ENCODE data around the gene HSPA13.
"Not testable (repeated sequence)": the region's sequence is repeated elsewhere in the genome, so short reads cannot be mapped to it uniquely, and the experiment has no call there.

HSPA13 gene, protein sequence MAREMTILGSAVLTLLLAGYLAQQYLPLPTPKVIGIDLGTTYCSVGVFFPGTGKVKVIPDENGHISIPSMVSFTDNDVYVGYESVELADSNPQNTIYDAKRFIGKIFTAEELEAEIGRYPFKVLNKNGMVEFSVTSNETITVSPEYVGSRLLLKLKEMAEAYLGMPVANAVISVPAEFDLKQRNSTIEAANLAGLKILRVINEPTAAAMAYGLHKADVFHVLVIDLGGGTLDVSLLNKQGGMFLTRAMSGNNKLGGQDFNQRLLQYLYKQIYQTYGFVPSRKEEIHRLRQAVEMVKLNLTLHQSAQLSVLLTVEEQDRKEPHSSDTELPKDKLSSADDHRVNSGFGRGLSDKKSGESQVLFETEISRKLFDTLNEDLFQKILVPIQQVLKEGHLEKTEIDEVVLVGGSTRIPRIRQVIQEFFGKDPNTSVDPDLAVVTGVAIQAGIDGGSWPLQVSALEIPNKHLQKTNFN

GRCh38 chr21:14382835-14383595 is at the start of gene HSPA13:
Gene HSPA13 (minus strand): TSS chr21:14383146. CDS start chr21:14383119, 27 bp downstream.
- peak; percentile 96 for DNase-seq (ENCODE audit: low spot score)

GRCh38 chr21:14418920-14419319 is 36.0 kb upstream of the HSPA13 start:
- DNase-seq (ENCODE audit: low spot score): no peak

DNA sequence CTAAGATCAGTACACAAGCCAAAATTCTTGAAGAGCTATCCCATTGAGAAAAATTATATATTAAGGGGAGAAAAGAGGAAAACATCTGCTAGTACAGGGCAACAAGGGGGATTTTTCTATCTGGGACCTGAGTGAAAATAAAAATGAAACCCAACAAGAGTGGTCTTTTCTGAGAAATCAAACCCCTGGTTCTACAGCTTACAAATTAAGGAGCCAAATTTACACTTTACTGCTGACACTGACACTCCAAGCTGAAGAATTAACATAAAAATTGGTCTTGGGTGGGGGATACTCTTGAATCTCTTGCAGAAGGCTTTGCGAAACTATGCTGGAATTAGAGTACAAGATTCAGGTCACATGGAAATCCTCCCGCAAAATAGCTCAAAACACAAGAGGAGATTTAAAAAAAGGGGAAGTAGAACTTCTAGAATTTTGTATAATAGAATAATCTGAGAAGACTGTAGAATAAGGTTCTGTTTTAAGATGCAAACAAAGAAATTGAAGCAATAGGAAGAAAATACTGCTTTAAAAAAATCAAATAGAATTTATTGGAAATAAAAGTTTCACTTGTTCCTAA is 32.1 kb upstream of the HSPA13 start:
- no peak for DNase-seq (ENCODE audit: low spot score)

DNA sequence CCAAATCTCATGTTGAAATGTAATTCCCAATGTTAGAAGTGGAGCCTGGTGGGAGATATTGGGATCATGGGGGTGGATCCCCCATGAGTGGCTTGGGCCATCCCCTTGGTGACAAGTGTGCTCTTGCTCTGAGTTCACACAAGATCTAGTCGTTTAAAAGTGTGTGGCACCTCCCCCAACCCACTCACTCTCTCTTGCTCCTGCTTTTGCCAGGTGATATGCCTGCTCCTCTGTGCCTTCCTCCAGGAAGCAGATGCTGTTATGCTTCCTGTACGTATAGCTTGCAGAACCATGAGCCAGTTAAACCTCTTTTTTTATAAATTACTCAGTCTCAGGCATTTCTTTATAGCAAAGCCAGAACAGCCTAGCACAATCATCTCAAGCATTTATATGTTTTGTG is 23.0 kb upstream of the HSPA13 start:
- no peak for DNase-seq (ENCODE audit: low spot score)

DNA sequence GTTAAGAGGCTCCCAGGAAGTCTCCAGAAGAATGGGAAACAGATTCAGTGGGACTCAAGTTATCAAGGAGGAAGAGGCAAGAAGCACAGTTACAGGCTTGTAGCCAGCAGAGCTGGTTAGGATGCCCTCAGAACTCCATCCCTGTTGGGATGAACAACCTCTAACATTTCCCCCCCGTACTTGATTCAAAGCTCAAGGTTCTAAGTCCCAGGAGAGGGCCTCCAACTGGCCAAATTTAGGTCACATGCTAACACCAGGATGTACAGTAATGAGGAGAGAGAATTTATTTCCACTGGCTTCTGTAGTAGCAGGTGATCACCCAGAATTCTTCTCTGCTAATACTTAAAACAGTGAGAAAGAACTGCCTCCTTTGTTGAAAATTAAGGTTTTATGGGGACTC is 22.3 kb upstream of the HSPA13 start:
- DNase-seq (ENCODE audit: low spot score): no peak

DNA sequence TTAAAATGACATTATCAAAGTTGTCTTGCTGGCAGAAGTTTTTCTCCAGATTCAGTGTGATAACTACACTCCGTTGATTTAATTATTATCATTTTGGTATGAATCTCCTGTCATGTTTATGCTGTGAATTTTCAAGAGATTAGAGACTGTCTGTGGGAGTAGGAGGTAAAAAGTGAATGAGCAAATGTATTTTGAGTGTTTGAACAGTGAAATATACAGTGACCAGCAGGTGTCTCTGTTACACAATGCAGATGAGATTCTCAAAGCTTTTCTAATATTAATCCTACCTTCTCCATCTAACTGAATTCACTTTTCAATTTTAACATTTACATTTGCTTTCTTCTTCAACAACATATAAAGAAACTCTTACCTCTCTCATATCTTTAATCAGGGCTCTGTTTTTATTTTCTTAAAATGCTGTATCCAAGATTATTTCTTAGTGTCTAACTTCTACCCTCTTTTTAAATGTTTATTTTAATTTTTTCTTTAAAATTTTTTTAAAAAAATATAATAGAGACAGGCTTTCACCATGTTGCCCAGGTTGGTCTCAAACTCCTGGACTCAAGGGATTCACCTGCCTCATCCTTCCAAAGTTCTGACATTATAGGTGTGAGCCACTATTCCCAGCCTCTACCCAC is 20.9 kb upstream of the HSPA13 start:
- DNase-seq (ENCODE audit: low spot score): peak; percentile 50

- no peak for DNase-seq (ENCODE audit: low spot score)
Observed at GRCh38 chr21:14401217-14401616, 18.3 kb upstream of the HSPA13 start.

DNA sequence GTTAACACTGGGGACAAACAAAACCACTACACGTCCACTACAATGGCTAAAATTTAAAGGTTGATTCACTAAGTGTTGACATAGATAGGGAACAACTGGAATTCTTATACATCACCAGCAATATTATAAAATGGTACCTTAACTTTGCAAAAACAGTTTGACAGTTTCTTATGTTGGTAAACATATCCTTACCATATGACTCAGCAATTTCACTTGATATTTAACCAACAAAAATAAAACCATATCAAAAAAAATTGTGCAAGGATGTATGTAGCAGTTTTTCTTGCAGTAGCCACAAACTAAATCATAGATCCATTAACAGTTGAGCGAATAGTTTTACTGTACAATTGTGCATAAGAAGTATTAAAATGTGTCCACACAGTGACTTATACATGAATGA is 5.3 kb upstream of the HSPA13 start:
- no peak for DNase-seq (ENCODE audit: low spot score)

GRCh38 chr21:14384453-14384852 is 1.5 kb upstream of the HSPA13 start:
- DNase-seq (ENCODE audit: low spot score): no peak

DNA sequence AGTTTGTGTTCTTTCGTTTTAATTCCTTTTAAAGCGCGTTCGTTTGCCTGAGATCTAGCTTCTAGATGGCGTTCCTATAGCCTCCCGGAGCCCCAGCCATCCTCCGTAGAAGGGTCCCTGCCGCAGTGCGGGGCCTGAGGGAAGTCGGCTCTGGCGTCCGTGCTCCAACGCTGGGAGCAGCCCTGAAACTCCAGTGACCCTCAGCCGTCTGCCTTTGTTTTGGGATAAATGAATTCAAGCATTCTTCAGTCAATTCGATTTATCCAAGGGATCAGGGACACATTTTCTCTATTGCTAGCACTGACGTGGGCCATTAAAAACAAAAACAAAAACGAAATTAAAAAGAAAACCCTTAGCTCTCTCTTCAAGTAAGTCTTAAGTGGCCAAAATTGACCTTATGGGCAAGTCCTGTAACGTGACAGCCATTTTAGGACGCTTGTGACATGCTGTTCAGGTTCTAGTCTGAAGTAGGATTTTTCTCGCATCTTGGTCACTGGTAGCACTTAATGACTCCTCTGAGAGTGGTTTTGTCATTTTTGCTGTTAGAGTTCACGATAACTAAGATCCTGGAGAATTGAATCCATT is 742 bp upstream of the HSPA13 start:
- peak; percentile 2 for DNase-seq (ENCODE audit: low spot score)

DNA sequence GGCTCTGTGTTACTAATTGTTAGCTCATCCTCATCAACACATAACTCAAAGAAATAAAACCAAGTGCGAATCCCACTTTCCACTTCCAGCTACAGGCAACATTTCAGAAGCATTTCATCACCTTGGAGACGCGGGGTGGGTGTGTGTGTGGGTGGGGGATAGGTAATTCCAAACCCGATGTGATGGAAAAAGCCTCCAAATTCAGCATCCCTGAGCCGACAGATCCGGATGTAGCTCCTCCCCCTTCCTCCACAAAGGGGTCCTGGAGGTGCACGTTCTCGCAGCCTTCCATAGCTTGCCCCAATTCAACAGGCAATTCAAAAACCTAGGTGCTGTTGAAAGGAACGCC is 486 bp downstream of the HSPA13 start:
- DNase-seq (ENCODE audit: low spot score): no peak

DNA sequence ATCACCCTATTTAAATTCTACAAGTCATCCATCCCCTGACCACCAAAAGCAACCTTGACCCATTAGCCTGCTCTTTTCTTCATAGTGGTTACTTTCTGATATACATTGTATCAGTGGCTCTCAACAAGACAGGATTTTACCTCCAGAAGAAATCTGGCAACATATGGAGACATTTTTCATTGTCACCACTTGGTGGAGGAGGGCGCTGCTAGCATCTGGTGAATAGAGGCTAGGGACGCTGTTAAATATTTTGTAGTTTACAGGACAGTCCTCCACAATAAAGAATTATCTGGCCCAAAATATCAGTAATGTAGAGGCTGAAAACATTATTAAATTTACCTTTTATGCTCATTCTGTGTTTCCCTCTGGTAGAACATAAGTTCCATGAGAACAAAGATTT is 6.1 kb downstream of the HSPA13 start:
- no peak for DNase-seq (ENCODE audit: low spot score)

- DNase-seq (ENCODE audit: low spot score): no peak
Observed at GRCh38 chr21:14366998-14367397, 15.9 kb downstream of the HSPA13 start.

DNA sequence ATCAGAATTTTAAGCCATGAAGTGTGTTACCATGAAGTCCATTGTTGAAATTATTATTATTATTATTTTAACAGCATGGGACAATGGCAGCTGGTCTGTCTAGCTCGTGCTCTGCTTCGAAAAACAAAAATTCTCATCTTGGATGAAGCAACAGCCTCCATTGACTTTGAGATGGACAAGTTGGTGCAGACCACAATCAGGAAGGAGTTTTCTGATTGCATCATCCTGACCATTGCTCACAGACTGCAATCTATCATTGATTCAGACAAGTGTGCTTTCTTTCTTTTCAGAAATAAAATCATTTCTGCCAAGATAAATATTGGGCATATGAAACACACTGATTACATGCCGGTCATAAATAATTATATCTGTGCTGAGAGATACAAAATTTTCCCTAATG is 21.0 kb downstream of the HSPA13 start:
- DNase-seq (ENCODE audit: low spot score): peak; percentile 4

DNA sequence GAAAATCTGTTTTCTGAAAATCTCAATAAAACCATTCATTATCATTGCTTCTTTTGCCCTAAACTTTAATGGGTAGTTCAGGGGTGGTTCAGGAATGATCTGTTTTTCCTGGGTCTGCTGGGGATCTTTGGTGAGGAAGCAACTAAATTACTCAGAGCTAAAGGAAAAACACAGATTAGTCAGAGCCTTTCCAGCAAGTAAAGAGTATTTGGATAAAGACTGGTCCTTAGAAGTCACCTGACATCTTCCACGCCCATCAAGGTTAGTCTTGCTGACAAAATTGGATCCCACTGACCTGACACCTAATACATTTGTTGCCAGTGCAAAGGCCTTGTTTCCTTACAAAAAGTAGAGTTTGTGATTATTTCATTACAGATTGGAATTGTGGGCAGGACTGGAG is 24.2 kb downstream of the HSPA13 start:
- no peak for DNase-seq (ENCODE audit: low spot score)

DNA sequence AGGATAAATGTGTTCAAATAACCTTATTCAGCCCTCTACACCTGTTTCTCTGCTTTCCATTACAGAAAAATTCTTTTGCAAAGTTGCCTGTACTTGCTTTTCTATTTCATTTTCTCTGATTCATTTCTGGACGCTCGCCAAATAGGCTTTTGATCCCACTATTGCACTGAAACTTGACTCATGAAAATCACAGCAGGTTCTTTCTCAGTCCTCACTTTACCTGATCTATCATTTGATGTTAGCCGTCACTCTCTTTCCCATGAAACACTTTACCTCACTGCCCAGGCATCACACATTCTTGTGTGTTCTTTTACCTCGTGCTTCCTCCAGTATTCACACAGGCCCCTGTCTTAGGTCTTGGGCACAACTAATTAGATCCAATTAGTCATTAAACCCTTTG is 26.2 kb downstream of the HSPA13 start:
- no peak for DNase-seq (ENCODE audit: low spot score)

DNA sequence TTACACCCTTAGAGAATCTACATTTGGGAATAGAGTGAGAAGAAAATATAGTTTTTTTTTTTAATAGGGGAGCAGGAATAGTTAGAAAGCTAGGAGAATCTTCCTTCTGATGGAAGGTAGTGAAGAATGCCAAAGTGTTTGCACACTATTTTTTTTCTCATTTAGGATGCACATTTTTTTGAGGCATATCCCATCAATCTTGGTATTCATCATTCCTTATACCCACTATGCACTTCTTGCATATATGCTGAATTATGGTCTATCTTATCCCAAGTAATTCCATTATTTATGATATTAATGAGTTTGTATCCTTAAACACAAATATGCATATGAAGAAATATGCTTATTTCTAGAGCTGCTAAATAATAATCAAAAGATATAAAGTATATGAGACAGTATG is 28.4 kb downstream of the HSPA13 start:
- no peak for DNase-seq (ENCODE audit: low spot score)

- DNase-seq (ENCODE audit: low spot score): no peak
Observed at GRCh38 chr21:14353726-14354125, 29.2 kb downstream of the HSPA13 start.

DNA sequence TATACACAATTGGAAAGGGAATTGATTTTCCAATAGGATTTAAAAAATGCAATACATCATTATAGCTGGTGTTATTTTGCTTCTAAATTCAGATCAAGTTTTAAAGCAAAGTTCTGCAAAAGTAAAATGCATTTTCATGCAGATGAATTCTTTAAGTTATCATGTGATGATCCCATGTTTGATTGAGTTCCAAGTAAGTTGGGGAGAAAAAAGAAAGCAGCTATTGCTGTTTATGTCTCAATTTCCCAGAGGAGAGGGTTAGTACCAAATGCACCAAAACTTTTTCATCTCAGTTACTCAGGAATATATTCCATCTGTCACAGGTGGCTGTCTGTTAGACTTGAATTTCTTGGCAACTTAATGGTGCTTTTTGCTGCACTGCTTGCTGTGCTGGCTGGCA is 29.7 kb downstream of the HSPA13 start:
- DNase-seq (ENCODE audit: low spot score): no peak

DNA sequence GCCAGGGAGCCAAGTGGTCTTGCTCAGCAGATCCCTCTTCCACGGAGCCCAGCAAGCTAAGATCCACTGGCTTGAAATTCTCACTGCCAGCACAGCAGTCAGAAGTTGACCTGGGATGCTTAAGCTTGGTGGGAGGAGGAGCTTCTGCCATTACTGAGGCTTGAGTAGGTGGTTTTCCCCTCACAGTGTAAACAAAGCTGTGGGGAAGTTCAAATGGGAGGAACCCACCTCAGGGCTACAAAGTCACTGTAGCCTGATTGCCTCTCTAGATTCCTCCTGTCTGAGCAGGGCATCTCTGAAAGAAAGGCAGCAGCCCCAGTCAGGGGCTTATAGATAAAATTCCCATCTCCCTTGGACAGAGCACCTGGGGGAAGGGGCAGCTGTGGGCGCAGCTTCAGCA is 55.6 kb downstream of the HSPA13 start:
- not testable (repeated sequence) for DNase-seq (ENCODE audit: low spot score)

DNA sequence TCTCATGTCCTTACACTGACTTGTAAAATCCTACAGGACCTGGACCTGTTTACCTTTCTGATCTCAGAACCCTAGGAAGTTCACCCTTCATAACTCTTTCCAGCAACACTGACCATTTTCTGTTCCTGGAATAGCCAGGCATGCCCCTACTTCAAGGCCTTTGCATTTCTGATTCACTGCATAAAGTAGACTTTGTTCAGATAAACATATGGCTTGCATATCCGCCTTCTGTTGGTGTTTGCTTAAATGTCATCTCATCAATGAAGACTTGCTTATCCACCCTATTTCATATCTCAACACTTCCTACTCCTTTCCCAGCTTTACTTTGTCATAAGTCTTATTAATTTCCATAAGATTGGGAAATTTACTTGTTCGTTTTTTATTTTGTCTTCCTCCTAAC is 57.4 kb downstream of the HSPA13 start:
- DNase-seq (ENCODE audit: low spot score): no peak
